Mesothelial cell of epicardium (in vitro differentiated cells): Measurements from ENCODE around the gene STK32B. TPM values are rescaled to one million over a fixed set of nuclear protein-coding genes. Genes with fewer than 3 reads are reported as not detected.

ENCODE experiments used
- DNase-seq, 2 experiments: peaks; one replicate each; pipeline ENCODE4 v3.0.0; 2021; ENCODE audit warnings: low spot score in 2 of 2; ENCODE audit not compliant: unreplicated experiment in 2 of 2
- H3K27ac Mint-ChIP-seq: 2 replicates; pipeline ENCODE4 v1.8.0; 2021; ENCODE audit warnings: mixed read lengths
- H3K27me3 Mint-ChIP-seq: 2 replicates; pipeline ENCODE4 v1.8.0; 2021; ENCODE audit warnings: low read depth, mixed read lengths
- H3K36me3 Mint-ChIP-seq: 2 replicates; pipeline ENCODE4 v1.8.0; 2021; ENCODE audit warnings: mixed read lengths
- H3K4me1 Mint-ChIP-seq: 2 replicates; pipeline ENCODE4 v1.8.0; 2021; ENCODE audit warnings: mixed read lengths
- H3K4me3 Mint-ChIP-seq: 2 replicates; pipeline ENCODE4 v1.8.0; 2021; ENCODE audit warnings: mild to moderate bottlenecking, moderate library complexity, mixed read lengths
- H3K9me3 Mint-ChIP-seq: 2 replicates; pipeline ENCODE4 v1.8.0; 2021; ENCODE audit warnings: mixed read lengths
- total RNA-seq: library from RNA; stranded (reverse); gene quantifications from 3 replicates; pipeline ENCODE4 v1.2.1, GENCODE V29; 2021
- TF ChIP-seq, protein P1 (sequence below): fragments of 200-600 bp; sonication (generic); IDR thresholded peaks from one replicate; pipeline ENCODE4 v1.5.0; 2021; ENCODE audit warnings: antibody characterized with exemption; ENCODE audit not compliant: unreplicated experiment

Gene STK32B
- total RNA-seq, 1 donor from 2014 or later: 0.96 TPM

DNA sequence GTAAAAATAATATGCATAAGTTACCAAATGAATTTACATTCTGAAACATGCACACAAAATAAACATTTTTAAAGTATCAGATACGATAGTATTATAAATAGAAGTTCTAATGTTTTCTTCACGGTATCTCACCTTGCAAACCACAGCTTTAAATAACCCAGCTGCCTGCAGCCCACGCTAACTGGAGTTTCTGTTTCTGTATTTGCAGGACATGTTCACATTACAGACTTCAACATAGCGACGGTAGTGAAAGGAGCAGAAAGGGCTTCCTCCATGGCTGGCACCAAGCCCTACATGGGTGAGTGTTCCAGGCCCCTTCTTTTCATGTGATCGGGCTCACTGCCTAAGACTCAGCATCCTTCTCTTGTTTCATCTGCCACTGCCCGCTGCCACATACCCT is 365.4 kb downstream of the STK32B start:
- Mint-ChIP-seq H3K9me3 (peaks cover 20% of the 10 kb centered on the region), H3K4me3 (no peak overlapping the region), H3K27me3 (peaks cover 21% of the 10 kb centered on the region), H3K4me1 (no peaks in the 10 kb centered on the region), H3K27ac (no peak overlapping the region), H3K36me3 (no peaks in the 10 kb centered on the region)
- no peak for DNase-seq
- TF ChIP-seq, protein P1, sequence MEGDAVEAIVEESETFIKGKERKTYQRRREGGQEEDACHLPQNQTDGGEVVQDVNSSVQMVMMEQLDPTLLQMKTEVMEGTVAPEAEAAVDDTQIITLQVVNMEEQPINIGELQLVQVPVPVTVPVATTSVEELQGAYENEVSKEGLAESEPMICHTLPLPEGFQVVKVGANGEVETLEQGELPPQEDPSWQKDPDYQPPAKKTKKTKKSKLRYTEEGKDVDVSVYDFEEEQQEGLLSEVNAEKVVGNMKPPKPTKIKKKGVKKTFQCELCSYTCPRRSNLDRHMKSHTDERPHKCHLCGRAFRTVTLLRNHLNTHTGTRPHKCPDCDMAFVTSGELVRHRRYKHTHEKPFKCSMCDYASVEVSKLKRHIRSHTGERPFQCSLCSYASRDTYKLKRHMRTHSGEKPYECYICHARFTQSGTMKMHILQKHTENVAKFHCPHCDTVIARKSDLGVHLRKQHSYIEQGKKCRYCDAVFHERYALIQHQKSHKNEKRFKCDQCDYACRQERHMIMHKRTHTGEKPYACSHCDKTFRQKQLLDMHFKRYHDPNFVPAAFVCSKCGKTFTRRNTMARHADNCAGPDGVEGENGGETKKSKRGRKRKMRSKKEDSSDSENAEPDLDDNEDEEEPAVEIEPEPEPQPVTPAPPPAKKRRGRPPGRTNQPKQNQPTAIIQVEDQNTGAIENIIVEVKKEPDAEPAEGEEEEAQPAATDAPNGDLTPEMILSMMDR: no peak

DNA sequence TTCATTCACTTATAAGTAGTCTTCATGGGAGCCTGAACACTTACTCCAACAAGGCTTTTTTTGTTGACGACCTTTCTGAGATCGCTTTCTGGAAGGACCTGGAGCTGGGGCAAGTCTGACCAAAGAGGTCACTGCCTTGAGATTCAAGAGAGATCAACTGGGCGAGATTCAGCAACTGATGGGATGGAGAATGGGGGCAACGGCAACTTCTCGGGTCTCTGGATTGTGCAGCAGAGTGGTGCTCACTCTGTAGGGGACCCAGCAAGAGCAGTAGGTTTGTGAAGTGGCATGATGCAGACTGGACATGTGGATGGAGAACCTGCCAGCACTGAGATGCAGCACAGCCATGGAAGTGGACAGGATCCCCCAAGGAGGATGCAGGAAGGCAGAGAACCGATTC is 369.0 kb downstream of the STK32B start:
- no peak for DNase-seq
- H3K36me3 Mint-ChIP-seq: no peaks in the 10 kb centered on the region
- H3K4me1 Mint-ChIP-seq: no peaks in the 10 kb centered on the region
- H3K27me3 Mint-ChIP-seq: peaks cover 20% of the 10 kb centered on the region
- TF ChIP-seq, protein P1: no peak
- H3K27ac Mint-ChIP-seq: no peak overlapping the region
- H3K9me3 Mint-ChIP-seq: peaks cover 20% of the 10 kb centered on the region
- no peak overlapping the region for H3K4me3 Mint-ChIP-seq

DNA sequence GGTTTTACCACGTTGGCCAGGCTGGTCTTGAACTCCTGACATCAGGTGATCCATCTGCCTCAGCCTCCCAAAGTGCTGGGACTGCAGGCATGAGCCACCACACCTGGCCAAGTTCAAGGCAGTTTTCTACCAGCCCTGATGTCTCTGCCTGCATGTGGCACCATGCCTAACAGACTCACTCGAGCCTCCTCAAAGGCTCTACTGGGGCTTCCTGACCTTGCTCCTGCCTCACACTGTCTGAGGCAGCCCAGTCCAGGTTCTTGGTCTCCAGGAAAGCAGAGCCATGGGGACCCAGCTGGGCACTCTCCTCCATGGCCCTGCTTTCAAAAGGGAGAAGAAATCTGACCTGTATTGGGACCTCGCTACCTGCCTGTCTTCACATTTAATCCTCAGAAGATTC is 370.1 kb downstream of the STK32B start:
- no peak overlapping the region for H3K4me3 Mint-ChIP-seq
- peaks cover 16% of the 10 kb centered on the region for H3K9me3 Mint-ChIP-seq
- H3K4me1 Mint-ChIP-seq: no peaks in the 10 kb centered on the region
- H3K36me3 Mint-ChIP-seq: no peaks in the 10 kb centered on the region
- TF ChIP-seq, protein P1: no peak
- no peak overlapping the region for H3K27ac Mint-ChIP-seq
- DNase-seq: no peak
- peaks cover 21% of the 10 kb centered on the region for H3K27me3 Mint-ChIP-seq

DNA sequence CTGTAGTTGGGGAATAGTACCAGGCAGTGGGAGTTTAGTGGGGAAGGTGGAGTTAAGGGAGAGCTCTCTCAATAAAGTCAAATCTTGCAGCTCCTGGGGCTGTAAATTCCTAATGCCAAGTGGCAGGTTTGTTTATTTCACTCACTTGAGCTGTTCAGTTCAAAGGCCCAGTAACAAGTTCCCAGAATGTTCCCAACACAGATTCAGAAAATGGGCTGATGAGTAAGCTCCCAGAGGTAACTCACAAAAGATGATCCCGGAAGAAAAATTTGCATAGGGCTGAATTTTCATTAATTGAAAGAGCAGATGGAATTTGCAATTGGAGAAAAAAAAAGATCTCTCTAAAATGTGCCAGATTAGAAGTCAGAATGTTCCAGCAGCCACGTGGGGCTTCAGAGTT is 370.9 kb downstream of the STK32B start:
- H3K27me3 Mint-ChIP-seq: peaks cover 21% of the 10 kb centered on the region
- peaks cover 11% of the 10 kb centered on the region for H3K9me3 Mint-ChIP-seq
- H3K4me1 Mint-ChIP-seq: no peaks in the 10 kb centered on the region
- TF ChIP-seq, protein P1: no peak
- H3K36me3 Mint-ChIP-seq: no peaks in the 10 kb centered on the region
- H3K27ac Mint-ChIP-seq: no peak overlapping the region
- no peak for DNase-seq
- no peak overlapping the region for H3K4me3 Mint-ChIP-seq

DNA sequence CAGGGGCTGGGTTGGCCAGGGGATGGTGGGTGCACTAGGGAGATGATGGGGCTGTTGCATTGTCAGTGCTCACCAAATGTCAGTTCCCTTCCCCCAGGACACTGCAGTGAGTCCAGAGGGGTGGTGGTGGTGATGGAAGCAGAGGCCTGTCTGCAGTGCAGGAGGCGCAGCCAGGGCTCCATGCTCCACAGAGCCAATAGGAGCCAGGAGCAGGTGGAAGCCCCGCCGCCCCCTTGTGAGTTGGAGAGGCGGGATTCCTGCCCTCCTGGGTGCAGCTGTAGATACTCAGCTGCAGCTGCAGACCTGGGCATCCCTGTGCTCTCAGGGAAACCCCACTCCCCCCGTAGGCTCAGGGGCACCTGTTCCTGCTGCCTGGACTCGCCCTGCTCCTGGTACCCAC is 372.4 kb downstream of the STK32B start:
- Mint-ChIP-seq H3K4me1 (no peaks in the 10 kb centered on the region), H3K4me3 (no peak overlapping the region), H3K27me3 (peaks cover 21% of the 10 kb centered on the region), H3K9me3 (peaks cover 3% of the 10 kb centered on the region), H3K27ac (no peak overlapping the region), H3K36me3 (no peaks in the 10 kb centered on the region)
- TF ChIP-seq, protein P1: no peak
- DNase-seq: no peak

DNA sequence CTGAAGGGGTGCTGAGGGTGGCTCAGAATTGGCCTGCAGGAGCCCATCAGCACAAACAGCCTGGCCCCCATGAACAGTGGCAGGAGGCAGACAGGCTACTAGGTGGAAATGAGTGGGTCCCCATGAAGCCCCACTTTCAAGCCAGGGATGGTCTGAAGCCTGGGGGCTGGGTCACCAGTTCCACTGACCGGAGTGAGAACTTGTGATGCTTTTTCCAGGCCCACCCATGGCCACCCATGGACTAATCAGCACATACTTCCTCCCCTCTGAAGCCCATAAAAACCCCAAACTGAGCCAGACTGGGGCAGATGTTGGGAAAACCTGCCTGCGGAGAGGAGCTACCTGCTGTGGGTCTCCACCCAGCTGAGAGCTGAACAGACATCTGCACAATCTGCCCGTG is 372.9 kb downstream of the STK32B start:
- Mint-ChIP-seq H3K4me1 (no peaks in the 10 kb centered on the region), H3K36me3 (no peaks in the 10 kb centered on the region), H3K9me3 (peaks cover 8% of the 10 kb centered on the region), H3K27me3 (peaks cover 21% of the 10 kb centered on the region), H3K27ac (no peak overlapping the region), H3K4me3 (no peak overlapping the region)
- no peak for DNase-seq
- TF ChIP-seq, protein P1: no peak
